Suprapubic skin (tissue), 4 donors: ENCODE results near the gene TRAF3.

Source experiments
- CTCF ChIP-seq, 2 donors: fragments of 200-600 bp in 1 of 2; fragments of 450-650 bp in 1 of 2; sonication (generic) in 1 of 2; IDR thresholded peaks; one replicate each; pipeline ENCODE4 v1.5.1; 2016 to 2019; ENCODE audit warnings: antibody characterized with exemption in 2 of 2, mild to moderate bottlenecking in 1 of 2, moderate library complexity in 1 of 2
- EP300 ChIP-seq: sonication (generic); formaldehyde crosslinking; IDR thresholded peaks from one replicate; pipeline ENCODE4 v1.6.1; 2017; ENCODE audit warnings: antibody characterized with exemption
- POLR2A ChIP-seq, 2 donors: fragments of 450-650 bp; IDR thresholded peaks; one replicate each; pipeline ENCODE4 v1.6.1; 2017; ENCODE audit warnings: antibody characterized with exemption in 2 of 2, mild to moderate bottlenecking in 2 of 2, moderate library complexity in 2 of 2
- POLR2AphosphoS5 ChIP-seq, 3 donors: sonication (generic); formaldehyde crosslinking; IDR thresholded peaks; one replicate each; pipeline ENCODE4 v1.6.1; 2017; ENCODE audit warnings: antibody characterized with exemption in 3 of 3

GRCh38 chr14:102945346-102946130 lies 168.3 kb downstream of the TRAF3 start:
- no peak for TF ChIP-seq CTCF (IDR thresholded peaks at IDR 0.05)
- TF ChIP-seq POLR2A (IDR thresholded peaks at IDR 0.05) = no peak
- TF ChIP-seq EP300 = no peak
- TF ChIP-seq POLR2AphosphoS5 (IDR thresholded peaks at IDR 0.05) = no peak
